ENCODE measurements around the gene CMTM4.
A peak's percentile ranks its signal among the peaks of the same experiment; 100 is the strongest.

CMTM4 gene

GRCh38 chr16:66604376-66605176 lies 92.0 kb downstream of the CMTM4 start, which contains the start of gene CMTM3:
Gene CMTM3, plus strand, starts transcription at chr16:66604704. Its CDS starts 102 bp downstream, at chr16:66604806.
- Histone ChIP-seq H2AFZ (ENCODE audit: low read length) (peak within 1 kb of the TSS; percentile 87), H3K36me3 (ENCODE audit: insufficient read depth, low read length) (peaks cover 4% of the 10 kb centered on the region; the same call in 1 of the 2 replicates)

GRCh38 chr16:66603537-66604375 lies 92.8 kb downstream of the CMTM4 start:
- Histone ChIP-seq H3K9ac (ENCODE audit: low read depth, low read length, poor library complexity, severe bottlenecking) (peak overlapping the region; percentile 93), H3K4me1 (ENCODE audit: insufficient read depth, low read length, poor library complexity, severe bottlenecking) (peaks cover 36% of the 10 kb centered on the region)

More at GRCh38 chr16:66604376-66605176, 92.0 kb downstream of the CMTM4 start, which contains the start of gene CMTM3:
- H3K27me3 ChIP-seq (ENCODE audit: insufficient read depth, low read length, poor library complexity, severe bottlenecking) = peaks cover 6% of the 10 kb centered on the region
- no peaks in the 10 kb centered on the region for H3K9me2 ChIP-seq (replicated peaks; ENCODE audit: low read depth, low read length)
- H4K20me1 ChIP-seq (ENCODE audit: insufficient read depth, low read length, poor library complexity, severe bottlenecking) = peaks cover 46% of the 10 kb centered on the region
- peaks cover 45% of the 10 kb centered on the region for H3K79me2 ChIP-seq (ENCODE audit: insufficient read depth, low read length)
- H3K4me3 ChIP-seq (ENCODE audit: low read length, poor library complexity, severe bottlenecking) = peak within 1 kb of the TSS; percentile 89
- H3K9me3 ChIP-seq (ENCODE audit: insufficient read depth, low read depth, low read length) = peaks cover 6% of the 10 kb centered on the region; the same call in 1 of the 2 replicates
- peaks cover 44% of the 10 kb centered on the region for H3K4me1 ChIP-seq (ENCODE audit: insufficient read depth, low read length, poor library complexity, severe bottlenecking)
- peak within 1 kb of the TSS; percentile 94 for H3K4me2 ChIP-seq (ENCODE audit: low read depth, low read length, poor library complexity, severe bottlenecking)
- H3K9ac ChIP-seq (ENCODE audit: low read depth, low read length, poor library complexity, severe bottlenecking) = peak within 1 kb of the TSS; percentile 93
- H3F3A ChIP-seq (ENCODE audit: low read depth) = peaks cover 3% of the 10 kb centered on the region; the same call in 1 of the 2 replicates
- TF ChIP-seq, protein P1, sequence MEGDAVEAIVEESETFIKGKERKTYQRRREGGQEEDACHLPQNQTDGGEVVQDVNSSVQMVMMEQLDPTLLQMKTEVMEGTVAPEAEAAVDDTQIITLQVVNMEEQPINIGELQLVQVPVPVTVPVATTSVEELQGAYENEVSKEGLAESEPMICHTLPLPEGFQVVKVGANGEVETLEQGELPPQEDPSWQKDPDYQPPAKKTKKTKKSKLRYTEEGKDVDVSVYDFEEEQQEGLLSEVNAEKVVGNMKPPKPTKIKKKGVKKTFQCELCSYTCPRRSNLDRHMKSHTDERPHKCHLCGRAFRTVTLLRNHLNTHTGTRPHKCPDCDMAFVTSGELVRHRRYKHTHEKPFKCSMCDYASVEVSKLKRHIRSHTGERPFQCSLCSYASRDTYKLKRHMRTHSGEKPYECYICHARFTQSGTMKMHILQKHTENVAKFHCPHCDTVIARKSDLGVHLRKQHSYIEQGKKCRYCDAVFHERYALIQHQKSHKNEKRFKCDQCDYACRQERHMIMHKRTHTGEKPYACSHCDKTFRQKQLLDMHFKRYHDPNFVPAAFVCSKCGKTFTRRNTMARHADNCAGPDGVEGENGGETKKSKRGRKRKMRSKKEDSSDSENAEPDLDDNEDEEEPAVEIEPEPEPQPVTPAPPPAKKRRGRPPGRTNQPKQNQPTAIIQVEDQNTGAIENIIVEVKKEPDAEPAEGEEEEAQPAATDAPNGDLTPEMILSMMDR (conservative IDR thresholded peaks at IDR 0.05; ENCODE audit: low read length) = peak; percentile 58
- no peak for TF ChIP-seq EZH2phosphoT487 (IDR thresholded peaks at IDR 0.05; ENCODE audit: borderline replicate concordance)

DNA sequence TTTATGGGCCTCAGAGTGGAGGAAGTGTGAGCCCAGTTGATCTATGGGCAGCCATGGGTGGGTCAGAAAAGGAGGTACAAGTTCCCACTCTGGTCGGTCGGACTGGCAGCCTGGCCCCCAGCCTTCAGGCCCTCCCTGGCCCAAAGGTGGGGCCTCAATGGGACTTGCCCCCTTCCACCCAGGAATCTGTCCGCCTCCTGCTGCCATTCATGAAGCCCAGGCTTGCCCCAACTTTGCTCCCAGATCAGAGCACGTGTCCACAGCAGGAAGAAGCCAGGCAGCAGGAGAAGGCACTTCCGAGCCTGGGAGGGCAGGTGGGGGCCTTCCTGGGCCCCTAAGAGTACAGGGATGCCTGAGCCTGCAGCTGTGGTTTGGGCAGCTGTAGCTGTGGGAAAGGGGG lies 95.1 kb downstream of the CMTM4 start:
- peaks cover 16% of the 10 kb centered on the region for H4K20me1 ChIP-seq (ENCODE audit: insufficient read depth, low read length, poor library complexity, severe bottlenecking)
- no peaks in the 10 kb centered on the region for H3K36me3 ChIP-seq (ENCODE audit: insufficient read depth, low read length)
- H3K79me2 ChIP-seq (ENCODE audit: insufficient read depth, low read length) = peaks cover 18% of the 10 kb centered on the region
- H3K9me3 ChIP-seq (ENCODE audit: insufficient read depth, low read depth, low read length) = peaks cover 6% of the 10 kb centered on the region; the same call in 1 of the 2 replicates
- H3K4me1 ChIP-seq (ENCODE audit: insufficient read depth, low read length, poor library complexity, severe bottlenecking) = peaks cover 17% of the 10 kb centered on the region
- H3K4me3 ChIP-seq (ENCODE audit: low read length, poor library complexity, severe bottlenecking) = no peak overlapping the region
- H3K27me3 ChIP-seq (ENCODE audit: insufficient read depth, low read length, poor library complexity, severe bottlenecking) = peaks cover 6% of the 10 kb centered on the region
- H3K9ac ChIP-seq (ENCODE audit: low read depth, low read length, poor library complexity, severe bottlenecking) = no peak overlapping the region
- no peaks in the 10 kb centered on the region for H3K9me2 ChIP-seq (replicated peaks; ENCODE audit: low read depth, low read length)
- no peak overlapping the region for H3K4me2 ChIP-seq (ENCODE audit: low read depth, low read length, poor library complexity, severe bottlenecking)
- no peak overlapping the region for H2AFZ ChIP-seq (ENCODE audit: low read length)
- peaks cover 3% of the 10 kb centered on the region; the same call in 1 of the 2 replicates for H3F3A ChIP-seq (ENCODE audit: low read depth)
- TF ChIP-seq, protein P1 (conservative IDR thresholded peaks at IDR 0.05; ENCODE audit: low read length) = no peak
- TF ChIP-seq EZH2phosphoT487 (IDR thresholded peaks at IDR 0.05; ENCODE audit: borderline replicate concordance) = no peak

More at GRCh38 chr16:66603537-66604375, 92.8 kb downstream of the CMTM4 start:
- H3F3A ChIP-seq (ENCODE audit: low read depth) = peaks cover 3% of the 10 kb centered on the region; the same call in 1 of the 2 replicates
- peak overlapping the region; percentile 89 for H3K4me3 ChIP-seq (ENCODE audit: low read length, poor library complexity, severe bottlenecking)
- TF ChIP-seq, protein P1 (conservative IDR thresholded peaks at IDR 0.05; ENCODE audit: low read length) = no peak
- TF ChIP-seq EZH2phosphoT487 (IDR thresholded peaks at IDR 0.05; ENCODE audit: borderline replicate concordance) = no peak
- H2AFZ ChIP-seq (ENCODE audit: low read length) = peak overlapping the region; percentile 87
- peaks cover 38% of the 10 kb centered on the region for H4K20me1 ChIP-seq (ENCODE audit: insufficient read depth, low read length, poor library complexity, severe bottlenecking)
- H3K79me2 ChIP-seq (ENCODE audit: insufficient read depth, low read length) = peaks cover 37% of the 10 kb centered on the region
- peak overlapping the region; percentile 81 for H3K4me2 ChIP-seq (ENCODE audit: low read depth, low read length, poor library complexity, severe bottlenecking)
- peaks cover 6% of the 10 kb centered on the region for H3K27me3 ChIP-seq (ENCODE audit: insufficient read depth, low read length, poor library complexity, severe bottlenecking)
- H3K9me2 ChIP-seq (replicated peaks; ENCODE audit: low read depth, low read length) = no peaks in the 10 kb centered on the region
- peaks cover 6% of the 10 kb centered on the region; the same call in 1 of the 2 replicates for H3K9me3 ChIP-seq (ENCODE audit: insufficient read depth, low read depth, low read length)
- no peaks in the 10 kb centered on the region; the same call in 1 of the 2 replicates for H3K36me3 ChIP-seq (ENCODE audit: insufficient read depth, low read length)
